Activated naive CD4-positive, alpha-beta T cell treated with anti-CD3 and anti-CD28 coated beads, Interleukin-2, amount 10 ng/mL, durations not matched to agents 7 days and 5 days (primary cell): ENCODE results near the gene VIPR2.
"Not testable (repeated sequence)": the region's sequence is repeated elsewhere in the genome, so short reads cannot be mapped to it uniquely, and the experiment has no call there.

ENCODE experiments used
- CTCF ChIA-PET: fragments of 350-600 bp; sonication (Branson Sonifier 250); formaldehyde crosslinking; loops from one replicate; lab custom pipeline; 2021; ENCODE audit warnings: antibody characterized with exemption; lab: Charles Lee
- DNase-seq: peaks from one replicate; pipeline ENCODE4 v3.0.0-alpha.2; 2020
- H3K27ac Mint-ChIP-seq: one replicate; pipeline ENCODE4 v1.8.0; 2021; ENCODE audit warnings: mild to moderate bottlenecking, moderate library complexity, mixed read lengths
- H3K27me3 Mint-ChIP-seq: one replicate; pipeline ENCODE4 v1.8.0; 2021; ENCODE audit warnings: mild to moderate bottlenecking, mixed read lengths
- H3K36me3 Mint-ChIP-seq: one replicate; pipeline ENCODE4 v1.8.0; 2021; ENCODE audit warnings: mixed read lengths
- H3K4me1 Mint-ChIP-seq: one replicate; pipeline ENCODE4 v1.8.0; 2021; ENCODE audit warnings: mixed read lengths
- H3K4me3 Mint-ChIP-seq: one replicate; pipeline ENCODE4 v1.8.0; 2021; ENCODE audit warnings: mild to moderate bottlenecking, moderate library complexity, mixed read lengths
- H3K9me3 Mint-ChIP-seq: one replicate; pipeline ENCODE4 v1.8.0; 2021; ENCODE audit warnings: mixed read lengths

VIPR2 gene

GRCh38 chr7:159000859-159001435, 143.7 kb downstream of the VIPR2 start:
- Mint-ChIP-seq H3K4me1 (peaks cover 5% of the 10 kb centered on the region), H3K4me3 (no peak overlapping the region), H3K9me3 (peaks cover under 1% of the 10 kb centered on the region), H3K27me3 (peaks cover 22% of the 10 kb centered on the region), H3K36me3 (no peaks in the 10 kb centered on the region), H3K27ac (no peak overlapping the region)
- CTCF ChIA-PET, result no interaction called here
- DNase-seq, result no peak

GRCh38 chr7:159000070-159000469, 144.6 kb downstream of the VIPR2 start:
- peaks cover 5% of the 10 kb centered on the region for H3K4me1 Mint-ChIP-seq
- no peaks in the 10 kb centered on the region for H3K36me3 Mint-ChIP-seq
- H3K27ac Mint-ChIP-seq, result no peak overlapping the region
- CTCF ChIA-PET, result no interaction called here
- DNase-seq, result no peak
- peaks cover 2% of the 10 kb centered on the region for H3K9me3 Mint-ChIP-seq
- peaks cover 30% of the 10 kb centered on the region for H3K27me3 Mint-ChIP-seq
- H3K4me3 Mint-ChIP-seq, result no peak overlapping the region

- CTCF ChIA-PET, result no interaction called here
- peaks cover 30% of the 10 kb centered on the region for H3K27me3 Mint-ChIP-seq
- DNase-seq, result no peak
- no peak overlapping the region for H3K27ac Mint-ChIP-seq
- peaks cover 5% of the 10 kb centered on the region for H3K4me1 Mint-ChIP-seq
- H3K4me3 Mint-ChIP-seq, result no peak overlapping the region
- H3K9me3 Mint-ChIP-seq, result peaks cover 7% of the 10 kb centered on the region
- no peaks in the 10 kb centered on the region for H3K36me3 Mint-ChIP-seq
Measured at GRCh38 chr7:158999496-158999895, 145.2 kb downstream of the VIPR2 start.

GRCh38 chr7:158998261-158998660, 146.4 kb downstream of the VIPR2 start:
- H3K4me1 Mint-ChIP-seq, H3K9me3 Mint-ChIP-seq, H3K36me3 Mint-ChIP-seq, CTCF ChIA-PET, DNase-seq, H3K4me3 Mint-ChIP-seq, H3K27ac Mint-ChIP-seq: not testable (repeated sequence)
- peaks cover 41% of the 10 kb centered on the region for H3K27me3 Mint-ChIP-seq

GRCh38 chr7:158997471-158997870, 147.2 kb downstream of the VIPR2 start:
- DNase-seq, result no peak
- Mint-ChIP-seq H3K36me3 (no peaks in the 10 kb centered on the region), H3K4me3 (no peak overlapping the region), H3K9me3 (peaks cover 7% of the 10 kb centered on the region), H3K4me1 (peaks cover 6% of the 10 kb centered on the region), H3K27me3 (peaks cover 49% of the 10 kb centered on the region), H3K27ac (no peak overlapping the region)
- CTCF ChIA-PET, result no interaction called here

GRCh38 chr7:158997110-158997453, 147.6 kb downstream of the VIPR2 start:
- no peak for DNase-seq
- Mint-ChIP-seq H3K4me1 (peaks cover 6% of the 10 kb centered on the region), H3K4me3 (no peak overlapping the region), H3K36me3 (no peaks in the 10 kb centered on the region), H3K27me3 (peaks cover 52% of the 10 kb centered on the region), H3K27ac (no peak overlapping the region), H3K9me3 (peaks cover 7% of the 10 kb centered on the region)
- CTCF ChIA-PET, result no interaction called here

- DNase-seq, result no peak
- Mint-ChIP-seq H3K27ac (no peak overlapping the region), H3K4me1 (peaks cover 8% of the 10 kb centered on the region), H3K9me3 (peaks cover 7% of the 10 kb centered on the region), H3K27me3 (peaks cover 55% of the 10 kb centered on the region), H3K4me3 (no peak overlapping the region), H3K36me3 (no peaks in the 10 kb centered on the region)
- CTCF ChIA-PET, result no interaction called here
Measured at GRCh38 chr7:158996214-158997109, 148.2 kb downstream of the VIPR2 start.

- Mint-ChIP-seq H3K27ac (peak overlapping the region; percentile 28), H3K27me3 (peaks cover 61% of the 10 kb centered on the region), H3K36me3 (no peaks in the 10 kb centered on the region)
Measured at GRCh38 chr7:158995514-158995913, 149.2 kb downstream of the VIPR2 start.

GRCh38 chr7:158994687-158995086, 150.0 kb downstream of the VIPR2 start:
- H3K36me3 Mint-ChIP-seq, result no peaks in the 10 kb centered on the region
- H3K4me3 Mint-ChIP-seq, result no peak overlapping the region
- no peak for DNase-seq
- peaks cover 9% of the 10 kb centered on the region for H3K4me1 Mint-ChIP-seq
- no peak overlapping the region for H3K27ac Mint-ChIP-seq
- peaks cover 66% of the 10 kb centered on the region for H3K27me3 Mint-ChIP-seq
- H3K9me3 Mint-ChIP-seq, result peaks cover 7% of the 10 kb centered on the region
- CTCF ChIA-PET, result no interaction called here

More at GRCh38 chr7:158995514-158995913, 149.2 kb downstream of the VIPR2 start:
- CTCF ChIA-PET, result no interaction called here
- peaks cover 9% of the 10 kb centered on the region for H3K4me1 Mint-ChIP-seq
- peaks cover 7% of the 10 kb centered on the region for H3K9me3 Mint-ChIP-seq
- H3K4me3 Mint-ChIP-seq, result no peak overlapping the region
- DNase-seq, result no peak

- Mint-ChIP-seq H3K27me3 (peaks cover 66% of the 10 kb centered on the region), H3K9me3 (peaks cover 7% of the 10 kb centered on the region), H3K36me3 (no peaks in the 10 kb centered on the region), H3K4me3 (no peak overlapping the region), H3K27ac (no peak overlapping the region), H3K4me1 (peaks cover 9% of the 10 kb centered on the region)
- CTCF ChIA-PET, result interaction anchor here (1.8 kb wide), 1 partner anchor 17 kb away, joined by 7 read pairs; no protein-coding TSS in a partner anchor
- DNase-seq, result no peak
Measured at GRCh38 chr7:158993591-158993990, 151.1 kb downstream of the VIPR2 start.

GRCh38 chr7:158992759-158993158, 151.9 kb downstream of the VIPR2 start:
- no peaks in the 10 kb centered on the region for H3K36me3 Mint-ChIP-seq
- H3K27me3 Mint-ChIP-seq, result peaks cover 66% of the 10 kb centered on the region
- H3K4me1 Mint-ChIP-seq, result peaks cover 9% of the 10 kb centered on the region
- H3K9me3 Mint-ChIP-seq, result peaks cover 7% of the 10 kb centered on the region
- DNase-seq, result no peak
- no peak overlapping the region for H3K4me3 Mint-ChIP-seq
- no peak overlapping the region for H3K27ac Mint-ChIP-seq
- CTCF ChIA-PET, result interaction anchor here (1.8 kb wide), 1 partner anchor 16 kb away, joined by 7 read pairs; no protein-coding TSS in a partner anchor

- Mint-ChIP-seq H3K36me3 (no peaks in the 10 kb centered on the region), H3K27me3 (peaks cover 59% of the 10 kb centered on the region), H3K27ac (no peak overlapping the region), H3K4me1 (peaks cover 9% of the 10 kb centered on the region), H3K9me3 (peaks cover 7% of the 10 kb centered on the region), H3K4me3 (no peak overlapping the region)
- DNase-seq, result no peak
- CTCF ChIA-PET, result interaction anchor here (1.4 to 1.8 kb wide), 2 partner anchors 15 to 20 kb away, joined by 3 to 7 read pairs; no protein-coding TSS in a partner anchor
Measured at GRCh38 chr7:158991824-158992621, 152.6 kb downstream of the VIPR2 start.

GRCh38 chr7:158988996-158989395, 155.7 kb downstream of the VIPR2 start:
- Mint-ChIP-seq H3K4me3 (no peak overlapping the region), H3K36me3 (peaks cover 3% of the 10 kb centered on the region), H3K27ac (no peak overlapping the region), H3K9me3 (peaks cover 7% of the 10 kb centered on the region), H3K4me1 (peaks cover 9% of the 10 kb centered on the region), H3K27me3 (peaks cover 37% of the 10 kb centered on the region)
- CTCF ChIA-PET, result interaction anchor here (1.0 kb wide), 1 partner anchor 12 kb away, joined by 3 read pairs; no protein-coding TSS in a partner anchor
- DNase-seq, result no peak

- CTCF ChIA-PET, result interaction anchor here (1.0 kb wide), 1 partner anchor 11 kb away, joined by 3 read pairs; no protein-coding TSS in a partner anchor
- H3K4me1 Mint-ChIP-seq, result peaks cover 9% of the 10 kb centered on the region
- H3K36me3 Mint-ChIP-seq, result peaks cover 3% of the 10 kb centered on the region
- no peak overlapping the region for H3K27ac Mint-ChIP-seq
- peaks cover 10% of the 10 kb centered on the region for H3K9me3 Mint-ChIP-seq
- H3K27me3 Mint-ChIP-seq, result peaks cover 31% of the 10 kb centered on the region
- no peak overlapping the region for H3K4me3 Mint-ChIP-seq
- DNase-seq, result no peak
Measured at GRCh38 chr7:158988302-158988862, 156.3 kb downstream of the VIPR2 start.
